ENCODE data around the gene HSD17B11.
"Not testable (repeated sequence)": the region's sequence is repeated elsewhere in the genome, so short reads cannot be mapped to it uniquely, and the experiment has no call there.

HSD17B11 gene

GRCh38 chr4:87390551-87390890 lies 467 bp downstream of the HSD17B11 start:
- peak overlapping the region; percentile 96 for H3K4me3 Mint-ChIP-seq
- ATAC-seq (ENCODE audit: low read depth) (no peak), DNase-seq (ENCODE audit: low spot score in 2 of 2) (no peak)
- H3K36me3 Mint-ChIP-seq: peaks cover 10% of the 10 kb centered on the region
- peaks cover 2% of the 10 kb centered on the region for H3K9me3 Mint-ChIP-seq
- H3K27ac Mint-ChIP-seq: peak overlapping the region; percentile 83
- no peaks in the 10 kb centered on the region for H3K27me3 Mint-ChIP-seq
- H3K4me1 Mint-ChIP-seq: peaks cover 23% of the 10 kb centered on the region

- not testable (repeated sequence) for ATAC-seq (ENCODE audit: low read depth); DNase-seq (ENCODE audit: low spot score in 2 of 2); H3K9me3 Mint-ChIP-seq; H3K27me3 Mint-ChIP-seq
- Mint-ChIP-seq H3K4me1 (peaks cover 26% of the 10 kb centered on the region), H3K27ac (peak overlapping the region; percentile 83), H3K4me3 (peak overlapping the region; percentile 96), H3K36me3 (peaks cover 13% of the 10 kb centered on the region)
Observed at GRCh38 chr4:87390055-87390454, 933 bp downstream of the HSD17B11 start.

- no peaks in the 10 kb centered on the region for H3K27me3 Mint-ChIP-seq
- DNase-seq (ENCODE audit: low spot score in 2 of 2): no peak
- H3K36me3 Mint-ChIP-seq: peaks cover 19% of the 10 kb centered on the region
- peaks cover 6% of the 10 kb centered on the region for H3K9me3 Mint-ChIP-seq
- ATAC-seq (ENCODE audit: low read depth): no peak
- peaks cover 30% of the 10 kb centered on the region for H3K4me1 Mint-ChIP-seq
- H3K4me3 Mint-ChIP-seq: peak overlapping the region; percentile 96
- no peak overlapping the region for H3K27ac Mint-ChIP-seq
Observed at GRCh38 chr4:87388901-87389300, 2.1 kb downstream of the HSD17B11 start.

- ATAC-seq (ENCODE audit: low read depth) (no peak), DNase-seq (ENCODE audit: low spot score in 2 of 2) (no peak)
- Mint-ChIP-seq H3K4me1 (peaks cover 36% of the 10 kb centered on the region), H3K27ac (peak overlapping the region; percentile 10), H3K27me3 (no peaks in the 10 kb centered on the region), H3K4me3 (no peak overlapping the region), H3K9me3 (peaks cover 6% of the 10 kb centered on the region), H3K36me3 (peaks cover 26% of the 10 kb centered on the region)
Observed at GRCh38 chr4:87387237-87387636, 3.8 kb downstream of the HSD17B11 start.

- Mint-ChIP-seq H3K4me1 (peaks cover 34% of the 10 kb centered on the region), H3K27ac (peak overlapping the region; percentile 25)
- ATAC-seq (ENCODE audit: low read depth): not testable (repeated sequence)
Observed at GRCh38 chr4:87384466-87385132, 6.4 kb downstream of the HSD17B11 start.

GRCh38 chr4:87382931-87383330 lies 8.1 kb downstream of the HSD17B11 start:
- ATAC-seq (ENCODE audit: low read depth) (no peak), DNase-seq (ENCODE audit: low spot score in 2 of 2) (no peak)
- Mint-ChIP-seq H3K4me1 (peaks cover 24% of the 10 kb centered on the region), H3K27ac (peak overlapping the region; percentile 80), H3K4me3 (no peak overlapping the region), H3K36me3 (peaks cover 28% of the 10 kb centered on the region), H3K9me3 (peaks cover 6% of the 10 kb centered on the region), H3K27me3 (no peaks in the 10 kb centered on the region)

More at GRCh38 chr4:87384466-87385132, 6.4 kb downstream of the HSD17B11 start:
- DNase-seq (ENCODE audit: low spot score in 2 of 2); H3K9me3 Mint-ChIP-seq; H3K4me3 Mint-ChIP-seq; H3K27me3 Mint-ChIP-seq: not testable (repeated sequence)
- H3K36me3 Mint-ChIP-seq: peaks cover 33% of the 10 kb centered on the region

GRCh38 chr4:87382116-87382515 lies 8.9 kb downstream of the HSD17B11 start:
- ATAC-seq (ENCODE audit: low read depth) (no peak), DNase-seq (ENCODE audit: low spot score in 2 of 2) (no peak)
- peaks cover 4% of the 10 kb centered on the region for H3K9me3 Mint-ChIP-seq
- H3K36me3 Mint-ChIP-seq: peaks cover 23% of the 10 kb centered on the region
- H3K27ac Mint-ChIP-seq: no peak overlapping the region
- H3K4me3 Mint-ChIP-seq: no peak overlapping the region
- H3K27me3 Mint-ChIP-seq: no peaks in the 10 kb centered on the region
- peaks cover 18% of the 10 kb centered on the region for H3K4me1 Mint-ChIP-seq

GRCh38 chr4:87377816-87378215 lies 13.2 kb downstream of the HSD17B11 start:
- no peak for DNase-seq (ENCODE audit: low spot score in 2 of 2)
- peaks cover under 1% of the 10 kb centered on the region for H3K4me1 Mint-ChIP-seq
- peak overlapping the region; percentile 55 for H3K27ac Mint-ChIP-seq
- no peaks in the 10 kb centered on the region for H3K27me3 Mint-ChIP-seq
- peaks cover 14% of the 10 kb centered on the region for H3K36me3 Mint-ChIP-seq
- ATAC-seq (ENCODE audit: low read depth): peak; percentile 74
- no peak overlapping the region for H3K4me3 Mint-ChIP-seq
- no peaks in the 10 kb centered on the region for H3K9me3 Mint-ChIP-seq

- no peaks in the 10 kb centered on the region for H3K9me3 Mint-ChIP-seq
- H3K36me3 Mint-ChIP-seq: peaks cover 14% of the 10 kb centered on the region
Observed at GRCh38 chr4:87375719-87376291, 15.2 kb downstream of the HSD17B11 start.

GRCh38 chr4:87370068-87370467 lies 20.9 kb downstream of the HSD17B11 start:
- no peaks in the 10 kb centered on the region for H3K9me3 Mint-ChIP-seq
- peaks cover 18% of the 10 kb centered on the region for H3K36me3 Mint-ChIP-seq
- DNase-seq (ENCODE audit: low spot score in 2 of 2): no peak
- no peak for ATAC-seq (ENCODE audit: low read depth)
- no peak overlapping the region for H3K4me3 Mint-ChIP-seq
- H3K27me3 Mint-ChIP-seq: no peaks in the 10 kb centered on the region
- no peaks in the 10 kb centered on the region for H3K4me1 Mint-ChIP-seq
- no peak overlapping the region for H3K27ac Mint-ChIP-seq

More at GRCh38 chr4:87375719-87376291, 15.2 kb downstream of the HSD17B11 start:
- Mint-ChIP-seq H3K27ac (no peak overlapping the region), H3K27me3 (no peaks in the 10 kb centered on the region), H3K4me1 (no peaks in the 10 kb centered on the region), H3K4me3 (no peak overlapping the region)
- DNase-seq (ENCODE audit: low spot score in 2 of 2): peak in 1 of 2 donors; percentile 18
- ATAC-seq (ENCODE audit: low read depth): peak; percentile 46

GRCh38 chr4:87366521-87367162 lies 24.3 kb downstream of the HSD17B11 start:
- Mint-ChIP-seq H3K27ac (no peak overlapping the region), H3K4me1 (no peaks in the 10 kb centered on the region), H3K9me3 (no peaks in the 10 kb centered on the region), H3K36me3 (peaks cover 32% of the 10 kb centered on the region), H3K4me3 (no peak overlapping the region), H3K27me3 (no peaks in the 10 kb centered on the region)
- DNase-seq (ENCODE audit: low spot score in 2 of 2) (no peak), ATAC-seq (ENCODE audit: low read depth) (no peak)

GRCh38 chr4:87365348-87365747 lies 25.6 kb downstream of the HSD17B11 start:
- H3K36me3 Mint-ChIP-seq: peaks cover 29% of the 10 kb centered on the region
- H3K27me3 Mint-ChIP-seq: no peaks in the 10 kb centered on the region
- DNase-seq (ENCODE audit: low spot score in 2 of 2): no peak
- no peak for ATAC-seq (ENCODE audit: low read depth)
- no peak overlapping the region for H3K4me3 Mint-ChIP-seq
- H3K9me3 Mint-ChIP-seq: no peaks in the 10 kb centered on the region
- H3K4me1 Mint-ChIP-seq: no peaks in the 10 kb centered on the region
- H3K27ac Mint-ChIP-seq: no peak overlapping the region

- ATAC-seq (ENCODE audit: low read depth) (no peak), DNase-seq (ENCODE audit: low spot score in 2 of 2) (no peak)
- Mint-ChIP-seq H3K27me3 (no peaks in the 10 kb centered on the region), H3K27ac (no peak overlapping the region), H3K4me1 (no peaks in the 10 kb centered on the region), H3K36me3 (peaks cover 30% of the 10 kb centered on the region), H3K9me3 (no peaks in the 10 kb centered on the region), H3K4me3 (no peak overlapping the region)
Observed at GRCh38 chr4:87363552-87363951, 27.4 kb downstream of the HSD17B11 start.

GRCh38 chr4:87360338-87360935 lies 30.6 kb downstream of the HSD17B11 start:
- Mint-ChIP-seq H3K27ac (no peak overlapping the region), H3K27me3 (no peaks in the 10 kb centered on the region), H3K36me3 (peaks cover 32% of the 10 kb centered on the region), H3K4me3 (no peak overlapping the region), H3K9me3 (no peaks in the 10 kb centered on the region), H3K4me1 (no peaks in the 10 kb centered on the region)
- ATAC-seq (ENCODE audit: low read depth): no peak
- DNase-seq (ENCODE audit: low spot score in 2 of 2): no peak

All from memory B cell (primary cell).